GM23338 (cell line): ENCODE data around the gene SERPINA5. TPM values are rescaled to one million over a fixed set of nuclear protein-coding genes. Genes with fewer than 3 reads are reported as not detected.

Experiments used
- ATAC-seq: fragments of 200-7000 bp; cut with Tn5 transposase; 3 replicates; pipeline ENCODE4 v1.9.1; 2020
- DNase-seq: peaks from one replicate; pipeline ENCODE4 v3.0.0-alpha.2; 2015; ENCODE audit warnings: low spot score
- H2AFZ ChIP-seq: fragments of 200-600 bp; sonication (generic); 2 replicates; pipeline ENCODE4 v1.8.0; 2016; ENCODE audit warnings: antibody characterized with exemption, mild to moderate bottlenecking, moderate library complexity
- H3F3A ChIP-seq: fragments of 200-600 bp; sonication (generic); replicated peaks from 2 replicates; pipeline ENCODE4 v1.8.0; 2017; ENCODE audit warnings: antibody characterized with exemption, mixed run types, low read depth
- H3K27ac ChIP-seq: fragments of 200-600 bp; sonication (generic); 2 replicates; pipeline ENCODE4 v1.6.1; 2016; ENCODE audit warnings: low read depth
- H3K27me3 ChIP-seq: fragments of 200-600 bp; sonication (generic); 2 replicates; pipeline ENCODE4 v1.8.0; 2016; ENCODE audit warnings: mild to moderate bottlenecking, mixed run types, moderate library complexity; ENCODE audit not compliant: insufficient read depth
- H3K36me3 ChIP-seq: fragments of 200-600 bp; sonication (generic); 2 replicates; pipeline ENCODE4 v1.8.0; 2016; ENCODE audit warnings: mild to moderate bottlenecking; ENCODE audit not compliant: insufficient read depth
- H3K4me1 ChIP-seq: fragments of 200-600 bp; sonication (generic); 2 replicates; pipeline ENCODE4 v1.8.0; 2016; ENCODE audit warnings: mild to moderate bottlenecking, moderate library complexity; ENCODE audit not compliant: insufficient read depth
- H3K4me2 ChIP-seq: fragments of 200-600 bp; sonication (generic); 2 replicates; pipeline ENCODE4 v1.7.1; 2017; ENCODE audit warnings: mixed run types
- H3K4me3 ChIP-seq: fragments of 200-600 bp; sonication (generic); 2 replicates; pipeline ENCODE4 v1.6.1; 2016; ENCODE audit warnings: mixed run types
- H3K79me2 ChIP-seq: fragments of 200-600 bp; sonication (generic); replicated peaks from 2 replicates; pipeline ENCODE4 v1.8.0; 2017; ENCODE audit warnings: mild to moderate bottlenecking; ENCODE audit not compliant: insufficient read depth
- H3K9me2 ChIP-seq: fragments of 200-600 bp; sonication (generic); 2 replicates; pipeline ENCODE4 v1.8.0; 2017; ENCODE audit not compliant: insufficient read depth
- H4K20me1 ChIP-seq: fragments of 200-600 bp; sonication (generic); replicated peaks from 2 replicates; pipeline ENCODE4 v1.8.0; 2017; ENCODE audit warnings: mild to moderate bottlenecking; ENCODE audit not compliant: insufficient read depth
- H3K27ac Mint-ChIP-seq: 2 replicates; pipeline ENCODE4 v1.8.0; 2020; ENCODE audit warnings: inconsistent platforms, mild to moderate bottlenecking, moderate library complexity, mixed read lengths
- H3K27me3 Mint-ChIP-seq: 3 replicates; pipeline ENCODE4 v1.8.0; 2022; ENCODE audit warnings: low read depth, mild to moderate bottlenecking, moderate library complexity, mixed read lengths, inconsistent platforms; ENCODE audit not compliant: insufficient read depth, poor library complexity
- H3K36me3 Mint-ChIP-seq: 3 replicates; pipeline ENCODE4 v1.8.0; 2021; ENCODE audit warnings: low read depth, mild to moderate bottlenecking, inconsistent platforms, moderate library complexity, mixed read lengths
- H3K4me1 Mint-ChIP-seq: 3 replicates; pipeline ENCODE4 v1.8.0; 2020; ENCODE audit warnings: mild to moderate bottlenecking, inconsistent platforms, mixed read lengths
- H3K4me3 Mint-ChIP-seq: 3 replicates; pipeline ENCODE4 v1.8.0; 2021; ENCODE audit warnings: moderate library complexity, mild to moderate bottlenecking, inconsistent platforms, mixed read lengths
- H3K9me3 Mint-ChIP-seq: 3 replicates; pipeline ENCODE4 v1.8.0; 2020; ENCODE audit warnings: moderate library complexity, mild to moderate bottlenecking, inconsistent platforms, mixed read lengths
- CREB1 ChIP-seq: fragments of 250-450 bp; sonication (Bioruptor Pico); IDR thresholded peaks from 2 replicates; pipeline ENCODE4 v1.5.0; 2020; ENCODE audit warnings: low read depth, mild to moderate bottlenecking, moderate library complexity
- EZH2 ChIP-seq: fragments of 200-600 bp; sonication (generic); IDR thresholded peaks from one replicate; pipeline ENCODE4 v1.8.0; 2017; ENCODE audit warnings: antibody characterized with exemption, mild to moderate bottlenecking, low read depth; ENCODE audit not compliant: unreplicated experiment
- EZH2phosphoT487 ChIP-seq: fragments of 200-600 bp; sonication (generic); IDR thresholded peaks from one replicate; pipeline ENCODE4 v1.8.1; 2018; ENCODE audit warnings: antibody characterized with exemption; ENCODE audit not compliant: unreplicated experiment
- JUNB ChIP-seq: IDR thresholded peaks from one replicate; pipeline ENCODE4 v1.6.1; 2016; ENCODE audit warnings: antibody characterized with exemption; ENCODE audit not compliant: unreplicated experiment
- NANOG ChIP-seq: IDR thresholded peaks from 2 replicates; pipeline ENCODE4 v1.6.1; 2016; ENCODE audit warnings: antibody characterized with exemption, borderline replicate concordance
- POLR2AphosphoS5 ChIP-seq: IDR thresholded peaks from 2 replicates; pipeline ENCODE4 v1.6.1; 2016; ENCODE audit warnings: antibody characterized with exemption, low read depth
- REST ChIP-seq: IDR thresholded peaks from one replicate; pipeline ENCODE4 v1.6.1; 2018; ENCODE audit warnings: antibody characterized with exemption; ENCODE audit not compliant: unreplicated experiment
- STAT1 ChIP-seq: IDR thresholded peaks from one replicate; pipeline ENCODE4 v1.6.1; 2016; ENCODE audit warnings: antibody characterized with exemption; ENCODE audit not compliant: unreplicated experiment
- ZNF114 ChIP-seq: fragments of 250-450 bp; sonication (Bioruptor Pico); IDR thresholded peaks from 2 replicates; pipeline ENCODE4 v1.5.0; 2020; ENCODE audit warnings: mild to moderate bottlenecking, moderate library complexity
- ZNF331 ChIP-seq: fragments of 250-450 bp; sonication (Bioruptor Pico); IDR thresholded peaks from 2 replicates; pipeline ENCODE4 v1.5.0; 2020; ENCODE audit warnings: low read depth, mild to moderate bottlenecking, moderate library complexity
- polyA plus RNA-seq: library from polyadenylated mRNA; unstranded; fragments of >200 nt; fragmentation: Nextera tagmentation; extraction: Ambion mirVana; gene quantifications from 2 replicates; pipeline ENCODE4 v1.2.1, GENCODE V29; 2016
- total RNA-seq: library from RNA; depleted of rRNA; stranded (reverse); fragments of >200 nt; shearing (Covaris generic); gene quantifications from 2 replicates; pipeline ENCODE4 v1.2.3, GENCODE V29; 2014
- TF ChIP-seq, protein P1 (sequence below): fragments of 250-450 bp; sonication (Bioruptor Pico); IDR thresholded peaks from 2 replicates; pipeline ENCODE4 v1.5.0; 2020; ENCODE audit warnings: mild to moderate bottlenecking, moderate library complexity
- TF ChIP-seq, protein P2 (sequence below): IDR thresholded peaks from 2 replicates; pipeline ENCODE4 v1.6.1; 2016; ENCODE audit warnings: antibody characterized with exemption
- TF ChIP-seq, protein P3 (sequence below), 2 experiments: fragments of 200-600 bp in 1 of 2; sonication (generic) in 1 of 2; conservative IDR thresholded peaks; 2 replicates each; pipeline versions ENCODE4 v1.5.1 to v1.6.1; 2016 to 2017; ENCODE audit warnings: antibody characterized with exemption in 2 of 2, low read depth in 2 of 2, mild to moderate bottlenecking in 2 of 2, moderate library complexity in 1 of 2

SERPINA5 gene
- total and polyA plus RNA-seq, 2 experiments from 2014 or later = 0.81 to 0.90 TPM

DNA sequence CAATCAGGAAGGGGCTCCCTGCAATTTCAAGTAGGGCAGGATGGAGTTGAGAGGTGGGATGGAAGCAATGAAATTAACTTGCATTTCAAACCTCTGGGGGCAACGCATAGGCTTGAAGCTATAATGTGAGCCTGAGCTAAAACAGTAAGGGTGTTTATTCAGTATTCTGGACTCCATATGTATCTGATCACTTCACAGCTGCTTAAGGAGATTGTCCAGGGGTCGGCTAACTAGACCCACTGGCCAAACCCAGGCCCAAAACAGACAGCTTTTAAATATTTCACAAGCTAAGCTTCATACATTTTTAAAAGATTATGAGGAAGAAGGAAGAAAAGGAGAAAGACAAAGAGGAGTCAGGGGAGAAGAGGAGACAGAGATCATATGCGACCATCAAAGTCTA lies 24.1 kb downstream of the SERPINA5 start:
- Histone ChIP-seq H3K4me3 (no peak overlapping the region), H3K36me3 (no peaks in the 10 kb centered on the region), H3K27ac (no peak overlapping the region), H3K4me1 (no peaks in the 10 kb centered on the region), H3K79me2 (no peaks in the 10 kb centered on the region), H3K4me2 (no peak overlapping the region), H4K20me1 (no peaks in the 10 kb centered on the region), H2AFZ (no peak overlapping the region), H3F3A (no peaks in the 10 kb centered on the region), H3K9me2 (no peaks in the 10 kb centered on the region), H3K27me3 (no peaks in the 10 kb centered on the region)
- H3K4me3 Mint-ChIP-seq = no peak overlapping the region
- H3K27me3 Mint-ChIP-seq = peaks cover 4% of the 10 kb centered on the region
- DNase-seq (no peak), ATAC-seq (no peak)
- peaks cover 8% of the 10 kb centered on the region for H3K9me3 Mint-ChIP-seq
- TF ChIP-seq, protein P1, sequence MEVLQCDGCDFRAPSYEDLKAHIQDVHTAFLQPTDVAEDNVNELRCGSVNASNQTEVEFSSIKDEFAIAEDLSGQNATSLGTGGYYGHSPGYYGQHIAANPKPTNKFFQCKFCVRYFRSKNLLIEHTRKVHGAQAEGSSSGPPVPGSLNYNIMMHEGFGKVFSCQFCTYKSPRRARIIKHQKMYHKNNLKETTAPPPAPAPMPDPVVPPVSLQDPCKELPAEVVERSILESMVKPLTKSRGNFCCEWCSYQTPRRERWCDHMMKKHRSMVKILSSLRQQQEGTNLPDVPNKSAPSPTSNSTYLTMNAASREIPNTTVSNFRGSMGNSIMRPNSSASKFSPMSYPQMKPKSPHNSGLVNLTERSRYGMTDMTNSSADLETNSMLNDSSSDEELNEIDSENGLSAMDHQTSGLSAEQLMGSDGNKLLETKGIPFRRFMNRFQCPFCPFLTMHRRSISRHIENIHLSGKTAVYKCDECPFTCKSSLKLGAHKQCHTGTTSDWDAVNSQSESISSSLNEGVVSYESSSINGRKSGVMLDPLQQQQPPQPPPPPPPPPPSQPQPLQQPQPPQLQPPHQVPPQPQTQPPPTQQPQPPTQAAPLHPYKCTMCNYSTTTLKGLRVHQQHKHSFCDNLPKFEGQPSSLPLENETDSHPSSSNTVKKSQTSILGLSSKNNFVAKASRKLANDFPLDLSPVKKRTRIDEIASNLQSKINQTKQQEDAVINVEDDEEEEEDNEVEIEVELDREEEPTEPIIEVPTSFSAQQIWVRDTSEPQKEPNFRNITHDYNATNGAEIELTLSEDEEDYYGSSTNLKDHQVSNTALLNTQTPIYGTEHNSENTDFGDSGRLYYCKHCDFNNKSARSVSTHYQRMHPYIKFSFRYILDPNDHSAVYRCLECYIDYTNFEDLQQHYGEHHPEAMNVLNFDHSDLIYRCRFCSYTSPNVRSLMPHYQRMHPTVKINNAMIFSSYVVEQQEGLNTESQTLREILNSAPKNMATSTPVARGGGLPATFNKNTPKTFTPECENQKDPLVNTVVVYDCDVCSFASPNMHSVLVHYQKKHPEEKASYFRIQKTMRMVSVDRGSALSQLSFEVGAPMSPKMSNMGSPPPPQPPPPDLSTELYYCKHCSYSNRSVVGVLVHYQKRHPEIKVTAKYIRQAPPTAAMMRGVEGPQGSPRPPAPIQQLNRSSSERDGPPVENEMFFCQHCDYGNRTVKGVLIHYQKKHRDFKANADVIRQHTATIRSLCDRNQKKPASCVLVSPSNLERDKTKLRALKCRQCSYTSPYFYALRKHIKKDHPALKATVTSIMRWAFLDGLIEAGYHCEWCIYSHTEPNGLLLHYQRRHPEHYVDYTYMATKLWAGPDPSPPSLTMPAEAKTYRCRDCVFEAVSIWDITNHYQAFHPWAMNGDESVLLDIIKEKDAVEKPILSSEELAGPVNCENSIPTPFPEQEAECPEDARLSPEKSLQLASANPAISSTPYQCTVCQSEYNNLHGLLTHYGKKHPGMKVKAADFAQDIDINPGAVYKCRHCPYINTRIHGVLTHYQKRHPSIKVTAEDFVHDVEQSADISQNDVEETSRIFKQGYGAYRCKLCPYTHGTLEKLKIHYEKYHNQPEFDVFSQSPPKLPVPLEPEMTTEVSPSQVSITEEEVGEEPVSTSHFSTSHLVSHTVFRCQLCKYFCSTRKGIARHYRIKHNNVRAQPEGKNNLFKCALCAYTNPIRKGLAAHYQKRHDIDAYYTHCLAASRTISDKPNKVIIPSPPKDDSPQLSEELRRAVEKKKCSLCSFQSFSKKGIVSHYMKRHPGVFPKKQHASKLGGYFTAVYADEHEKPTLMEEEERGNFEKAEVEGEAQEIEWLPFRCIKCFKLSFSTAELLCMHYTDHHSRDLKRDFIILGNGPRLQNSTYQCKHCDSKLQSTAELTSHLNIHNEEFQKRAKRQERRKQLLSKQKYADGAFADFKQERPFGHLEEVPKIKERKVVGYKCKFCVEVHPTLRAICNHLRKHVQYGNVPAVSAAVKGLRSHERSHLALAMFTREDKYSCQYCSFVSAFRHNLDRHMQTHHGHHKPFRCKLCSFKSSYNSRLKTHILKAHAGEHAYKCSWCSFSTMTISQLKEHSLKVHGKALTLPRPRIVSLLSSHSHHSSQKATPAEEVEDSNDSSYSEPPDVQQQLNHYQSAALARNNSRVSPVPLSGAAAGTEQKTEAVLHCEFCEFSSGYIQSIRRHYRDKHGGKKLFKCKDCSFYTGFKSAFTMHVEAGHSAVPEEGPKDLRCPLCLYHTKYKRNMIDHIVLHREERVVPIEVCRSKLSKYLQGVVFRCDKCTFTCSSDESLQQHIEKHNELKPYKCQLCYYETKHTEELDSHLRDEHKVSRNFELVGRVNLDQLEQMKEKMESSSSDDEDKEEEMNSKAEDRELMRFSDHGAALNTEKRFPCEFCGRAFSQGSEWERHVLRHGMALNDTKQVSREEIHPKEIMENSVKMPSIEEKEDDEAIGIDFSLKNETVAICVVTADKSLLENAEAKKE (CRISPR knock-in tag) = no peak
- TF ChIP-seq CREB1 = no peak
- TF ChIP-seq NANOG = no peak
- no peak for TF ChIP-seq REST
- TF ChIP-seq, protein P2, sequence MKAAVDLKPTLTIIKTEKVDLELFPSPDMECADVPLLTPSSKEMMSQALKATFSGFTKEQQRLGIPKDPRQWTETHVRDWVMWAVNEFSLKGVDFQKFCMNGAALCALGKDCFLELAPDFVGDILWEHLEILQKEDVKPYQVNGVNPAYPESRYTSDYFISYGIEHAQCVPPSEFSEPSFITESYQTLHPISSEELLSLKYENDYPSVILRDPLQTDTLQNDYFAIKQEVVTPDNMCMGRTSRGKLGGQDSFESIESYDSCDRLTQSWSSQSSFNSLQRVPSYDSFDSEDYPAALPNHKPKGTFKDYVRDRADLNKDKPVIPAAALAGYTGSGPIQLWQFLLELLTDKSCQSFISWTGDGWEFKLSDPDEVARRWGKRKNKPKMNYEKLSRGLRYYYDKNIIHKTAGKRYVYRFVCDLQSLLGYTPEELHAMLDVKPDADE = no peak
- no peak for TF ChIP-seq ZNF331
- no peak for TF ChIP-seq STAT1
- no peak for TF ChIP-seq EZH2
- TF ChIP-seq, protein P3, sequence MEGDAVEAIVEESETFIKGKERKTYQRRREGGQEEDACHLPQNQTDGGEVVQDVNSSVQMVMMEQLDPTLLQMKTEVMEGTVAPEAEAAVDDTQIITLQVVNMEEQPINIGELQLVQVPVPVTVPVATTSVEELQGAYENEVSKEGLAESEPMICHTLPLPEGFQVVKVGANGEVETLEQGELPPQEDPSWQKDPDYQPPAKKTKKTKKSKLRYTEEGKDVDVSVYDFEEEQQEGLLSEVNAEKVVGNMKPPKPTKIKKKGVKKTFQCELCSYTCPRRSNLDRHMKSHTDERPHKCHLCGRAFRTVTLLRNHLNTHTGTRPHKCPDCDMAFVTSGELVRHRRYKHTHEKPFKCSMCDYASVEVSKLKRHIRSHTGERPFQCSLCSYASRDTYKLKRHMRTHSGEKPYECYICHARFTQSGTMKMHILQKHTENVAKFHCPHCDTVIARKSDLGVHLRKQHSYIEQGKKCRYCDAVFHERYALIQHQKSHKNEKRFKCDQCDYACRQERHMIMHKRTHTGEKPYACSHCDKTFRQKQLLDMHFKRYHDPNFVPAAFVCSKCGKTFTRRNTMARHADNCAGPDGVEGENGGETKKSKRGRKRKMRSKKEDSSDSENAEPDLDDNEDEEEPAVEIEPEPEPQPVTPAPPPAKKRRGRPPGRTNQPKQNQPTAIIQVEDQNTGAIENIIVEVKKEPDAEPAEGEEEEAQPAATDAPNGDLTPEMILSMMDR (conservative IDR thresholded peaks at IDR 0.05; ENCODE audit: low read depth in 2 of 2) = no peak
- TF ChIP-seq EZH2phosphoT487 = no peak
- no peak for TF ChIP-seq POLR2AphosphoS5
- no peak for TF ChIP-seq JUNB
- no peak for TF ChIP-seq ZNF114 (CRISPR knock-in tag)
- H3K27ac Mint-ChIP-seq = no peak overlapping the region
- no peaks in the 10 kb centered on the region for H3K4me1 Mint-ChIP-seq
- H3K36me3 Mint-ChIP-seq = no peaks in the 10 kb centered on the region; the same call in 2 of the 3 replicates
